GM20431 (cell line): ENCODE data around the gene POU6F1.

Source experiments
- in situ Hi-C: fragments of 300-500 bp; cut with MseI, MboI; formaldehyde crosslinking; loops from one replicate; pipeline ENCODE4 v1.15.0; 2020; ENCODE audit warnings: low sequenced_read_pairs; ENCODE audit not compliant: unreplicated experiment

Gene POU6F1

GRCh38 chr12:51174501-51174900 lies 43.4 kb downstream of the POU6F1 start:
- in situ Hi-C loops: no loop called here

- in situ Hi-C loops: no loop called here
These were observed 45.1 kb downstream of the POU6F1 start, which contains the start of gene TFCP2 for GRCh38 chr12:51172515-51173431. Gene TFCP2 (minus strand): TSS chr12:51173135. CDS start chr12:51172422, 713 bp downstream.

GRCh38 chr12:51171884-51172514 lies 45.9 kb downstream of the POU6F1 start:
- in situ Hi-C loops: no loop called here

GRCh38 chr12:51163795-51164194 lies 54.1 kb downstream of the POU6F1 start:
- in situ Hi-C loops: no loop called here

- in situ Hi-C loops: no loop called here
These were observed 55.6 kb downstream of the POU6F1 start for GRCh38 chr12:51162217-51162616.

- in situ Hi-C loops: no loop called here
These were observed 56.9 kb downstream of the POU6F1 start for GRCh38 chr12:51160814-51161459.

- in situ Hi-C loops: no loop called here
These were observed 61.6 kb downstream of the POU6F1 start for GRCh38 chr12:51156245-51156765.

GRCh38 chr12:51152953-51153352 lies 64.9 kb downstream of the POU6F1 start:
- in situ Hi-C loops: no loop called here

- in situ Hi-C loops: no loop called here
These were observed 67.1 kb downstream of the POU6F1 start for GRCh38 chr12:51150777-51151176.

- in situ Hi-C loops: no loop called here
These were observed 70.6 kb downstream of the POU6F1 start for GRCh38 chr12:51147309-51147708.

GRCh38 chr12:51139292-51139844 lies 78.5 kb downstream of the POU6F1 start:
- in situ Hi-C loops: no loop called here
